ENCODE measurements around the gene INAVA. TPM values are rescaled to one million over a fixed set of nuclear protein-coding genes. Genes with fewer than 3 reads are reported as not detected.

INAVA gene
- total and polyA plus RNA-seq, 2 donors (not counting 1 experiment from before 2014, with no cell fraction given) = 0.02 TPM; not detected in 1

DNA sequence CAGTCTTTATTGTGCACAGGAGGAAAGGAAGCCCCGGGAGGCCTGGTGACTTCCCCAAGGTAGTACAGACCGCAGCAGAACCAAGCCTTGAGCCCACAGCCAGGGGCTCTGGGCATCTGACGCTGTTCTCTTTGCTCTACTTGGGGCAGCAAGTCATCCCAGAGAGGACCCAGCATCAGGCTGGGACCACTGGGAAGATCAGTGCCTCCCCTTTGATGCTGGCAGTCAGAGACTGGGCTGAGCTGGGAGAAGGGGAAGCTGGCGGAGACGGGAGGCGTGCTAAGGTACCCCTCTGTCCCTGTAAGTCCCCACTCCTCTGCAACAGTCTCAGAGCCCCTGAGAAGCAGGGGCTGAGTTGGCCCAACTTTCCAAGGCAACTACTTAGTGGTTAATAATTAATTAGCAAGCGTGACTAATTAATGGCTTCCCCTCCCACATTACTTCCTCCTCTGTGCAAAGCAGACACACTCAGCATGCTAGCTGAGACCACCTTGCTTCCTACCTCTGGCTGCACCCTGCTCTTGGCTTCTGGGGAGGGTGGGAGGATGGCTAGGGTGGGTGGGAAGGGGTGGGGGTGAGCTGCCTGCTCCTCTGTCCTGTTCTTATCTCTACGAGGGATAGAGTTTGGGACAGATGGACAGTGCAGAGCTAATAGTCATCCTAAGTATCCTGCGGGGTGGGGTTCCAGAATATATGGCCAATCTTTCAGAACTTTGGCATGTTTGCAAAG lies 1.3 kb downstream of the INAVA start:
- Histone ChIP-seq H3K4me1 (ENCODE audit: control insufficient read depth, extremely low read depth, insufficient read depth, low read length) (no peaks in the 10 kb centered on the region), H3K79me2 (ENCODE audit: control insufficient read depth, insufficient read depth, low read length) (no peaks in the 10 kb centered on the region), H4K20me1 (ENCODE audit: control insufficient read depth, extremely low read depth, insufficient read depth, low read length) (no peaks in the 10 kb centered on the region), H3K4me2 (ENCODE audit: extremely low read depth, insufficient read depth, low read length) (no peak overlapping the region), H3K27ac (ENCODE audit: insufficient read depth, low read length) (no peak overlapping the region), H3K4me3 (replicated peaks in 1 of 4; ENCODE audit: control extremely low read depth in 1 of 4, insufficient read depth in 1 of 4, low read depth in 3 of 4, low read length in 4 of 4) (no peak overlapping the region), H3K9ac (ENCODE audit: insufficient read depth, low read length) (no peak overlapping the region), H3K27me3 (ENCODE audit: control insufficient read depth, insufficient read depth, low read length) (peaks cover 16% of the 10 kb centered on the region), H2AFZ (ENCODE audit: low read length) (no peak overlapping the region), H3K9me3 (ENCODE audit: control insufficient read depth, insufficient read depth, low read depth, low read length) (no peaks in the 10 kb centered on the region), H3K36me3 (ENCODE audit: control insufficient read depth, insufficient read depth, low read length) (no peaks in the 10 kb centered on the region)
- TF ChIP-seq, protein P1, sequence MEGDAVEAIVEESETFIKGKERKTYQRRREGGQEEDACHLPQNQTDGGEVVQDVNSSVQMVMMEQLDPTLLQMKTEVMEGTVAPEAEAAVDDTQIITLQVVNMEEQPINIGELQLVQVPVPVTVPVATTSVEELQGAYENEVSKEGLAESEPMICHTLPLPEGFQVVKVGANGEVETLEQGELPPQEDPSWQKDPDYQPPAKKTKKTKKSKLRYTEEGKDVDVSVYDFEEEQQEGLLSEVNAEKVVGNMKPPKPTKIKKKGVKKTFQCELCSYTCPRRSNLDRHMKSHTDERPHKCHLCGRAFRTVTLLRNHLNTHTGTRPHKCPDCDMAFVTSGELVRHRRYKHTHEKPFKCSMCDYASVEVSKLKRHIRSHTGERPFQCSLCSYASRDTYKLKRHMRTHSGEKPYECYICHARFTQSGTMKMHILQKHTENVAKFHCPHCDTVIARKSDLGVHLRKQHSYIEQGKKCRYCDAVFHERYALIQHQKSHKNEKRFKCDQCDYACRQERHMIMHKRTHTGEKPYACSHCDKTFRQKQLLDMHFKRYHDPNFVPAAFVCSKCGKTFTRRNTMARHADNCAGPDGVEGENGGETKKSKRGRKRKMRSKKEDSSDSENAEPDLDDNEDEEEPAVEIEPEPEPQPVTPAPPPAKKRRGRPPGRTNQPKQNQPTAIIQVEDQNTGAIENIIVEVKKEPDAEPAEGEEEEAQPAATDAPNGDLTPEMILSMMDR (conservative IDR thresholded peaks at IDR 0.05 in 1 of 2, IDR thresholded peaks at IDR 0.05 in 1 of 2; ENCODE audit: low read depth in 1 of 2, low read length in 2 of 2) = no peak
- TF ChIP-seq EZH2 (IDR thresholded peaks at IDR 0.05; ENCODE audit: low read length, missing control alignments) = no peak
- DNase-seq (ENCODE audit: low read depth in 2 of 2) = no peak

- Histone ChIP-seq H3K27me3 (ENCODE audit: control insufficient read depth, insufficient read depth, low read length) (peaks cover 15% of the 10 kb centered on the region), H3K9ac (ENCODE audit: insufficient read depth, low read length) (no peak overlapping the region), H3K4me2 (ENCODE audit: extremely low read depth, insufficient read depth, low read length) (no peak overlapping the region), H3K27ac (ENCODE audit: insufficient read depth, low read length) (no peak overlapping the region), H3K4me3 (replicated peaks in 1 of 4; ENCODE audit: control extremely low read depth in 1 of 4, insufficient read depth in 1 of 4, low read depth in 3 of 4, low read length in 4 of 4) (no peak overlapping the region), H3K4me1 (ENCODE audit: control insufficient read depth, extremely low read depth, insufficient read depth, low read length) (no peaks in the 10 kb centered on the region), H3K36me3 (ENCODE audit: control insufficient read depth, insufficient read depth, low read length) (no peaks in the 10 kb centered on the region), H4K20me1 (ENCODE audit: control insufficient read depth, extremely low read depth, insufficient read depth, low read length) (no peaks in the 10 kb centered on the region), H2AFZ (ENCODE audit: low read length) (no peak overlapping the region), H3K9me3 (ENCODE audit: control insufficient read depth, insufficient read depth, low read depth, low read length) (no peaks in the 10 kb centered on the region), H3K79me2 (ENCODE audit: control insufficient read depth, insufficient read depth, low read length) (no peaks in the 10 kb centered on the region)
- no peak for TF ChIP-seq EZH2 (IDR thresholded peaks at IDR 0.05; ENCODE audit: low read length, missing control alignments)
- TF ChIP-seq, protein P1 (conservative IDR thresholded peaks at IDR 0.05 in 1 of 2, IDR thresholded peaks at IDR 0.05 in 1 of 2; ENCODE audit: low read depth in 1 of 2, low read length in 2 of 2) = no peak
- DNase-seq (ENCODE audit: low read depth in 2 of 2) = peak in 1 of 2 donors; percentile 63
Measured at GRCh38 chr1:200896531-200897196, 2.0 kb downstream of the INAVA start.

DNA sequence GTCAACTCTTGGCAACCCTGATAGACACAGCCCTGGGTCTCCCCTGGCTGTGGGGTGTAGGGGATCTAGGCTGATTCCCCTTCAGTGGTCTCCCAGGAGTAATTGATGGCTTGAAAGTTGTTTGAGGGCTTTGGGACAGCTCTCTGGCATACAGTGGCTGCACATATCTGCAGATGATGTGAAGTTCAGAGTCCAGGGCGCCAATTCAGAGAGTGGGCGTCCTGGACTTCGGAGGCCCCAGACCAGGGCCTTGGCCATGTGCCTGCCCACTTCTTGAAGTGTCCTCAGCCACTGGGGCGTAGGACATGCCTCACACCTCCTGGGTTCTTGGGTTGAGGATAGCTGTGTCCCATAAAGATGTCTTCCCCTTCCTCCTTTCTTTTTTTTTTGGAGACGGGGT lies 2.6 kb downstream of the INAVA start:
- Histone ChIP-seq H3K4me2 (ENCODE audit: extremely low read depth, insufficient read depth, low read length) (no peak overlapping the region), H3K4me3 (replicated peaks in 1 of 4; ENCODE audit: control extremely low read depth in 1 of 4, insufficient read depth in 1 of 4, low read depth in 3 of 4, low read length in 4 of 4) (no peak overlapping the region), H3K4me1 (ENCODE audit: control insufficient read depth, extremely low read depth, insufficient read depth, low read length) (no peaks in the 10 kb centered on the region), H3K79me2 (ENCODE audit: control insufficient read depth, insufficient read depth, low read length) (no peaks in the 10 kb centered on the region), H4K20me1 (ENCODE audit: control insufficient read depth, extremely low read depth, insufficient read depth, low read length) (no peaks in the 10 kb centered on the region), H2AFZ (ENCODE audit: low read length) (no peak overlapping the region), H3K27me3 (ENCODE audit: control insufficient read depth, insufficient read depth, low read length) (peaks cover 9% of the 10 kb centered on the region), H3K9ac (ENCODE audit: insufficient read depth, low read length) (no peak overlapping the region), H3K27ac (ENCODE audit: insufficient read depth, low read length) (no peak overlapping the region), H3K36me3 (ENCODE audit: control insufficient read depth, insufficient read depth, low read length) (no peaks in the 10 kb centered on the region), H3K9me3 (ENCODE audit: control insufficient read depth, insufficient read depth, low read depth, low read length) (no peaks in the 10 kb centered on the region)
- TF ChIP-seq, protein P1 (conservative IDR thresholded peaks at IDR 0.05 in 1 of 2, IDR thresholded peaks at IDR 0.05 in 1 of 2; ENCODE audit: low read depth in 1 of 2, low read length in 2 of 2) = no peak
- TF ChIP-seq EZH2 (IDR thresholded peaks at IDR 0.05; ENCODE audit: low read length, missing control alignments) = no peak
- DNase-seq (ENCODE audit: low read depth in 2 of 2) = no peak
